A549 (cell line): ENCODE results near the gene FGD5. TPM values are rescaled to one million over a fixed set of nuclear protein-coding genes. Genes with fewer than 3 reads are reported as not detected.

Source experiments
- ATAC-seq, 2 experiments: fragments of 200-7000 bp in 1 of 2; fragments of >200 bp in 1 of 2; cut with Nextera tagmentation in 1 of 2; cut with Tn5 transposase in 1 of 2; 3 replicates each; pipeline versions ENCODE4 v1.8.0 to v1.9.1; 2018 to 2020; ENCODE audit warnings: mild to moderate bottlenecking in 1 of 2, moderate library complexity in 1 of 2
- CTCF ChIA-PET: fragments of 300-600 bp; sonication (Branson Sonifier 250); formaldehyde crosslinking; extraction: SDS; loops from one replicate; lab custom pipeline; 2021; ENCODE audit warnings: antibody characterized with exemption, inconsistent platforms; lab: Yijun Ruan, JAX
- POLR2A ChIA-PET: fragments of 350-600 bp; formaldehyde crosslinking; extraction: SDS; loops from one replicate; lab custom pipeline; 2021; ENCODE audit warnings: antibody characterized with exemption, inconsistent platforms; lab: Yijun Ruan, JAX
- DNase-seq, 2 experiments: peaks; one replicate each; pipeline versions ENCODE4 v3.0.0 to v3.0.0-alpha.2; 2011 to 2016; ENCODE audit warnings: low read depth in 1 of 2, low spot score in 1 of 2
- FAIRE-seq: peaks from 2 replicates; lab custom pipeline; 2011; peaks lifted over from hg19 to GRCh38; lab: Jason Lieb, UNC
- H3K27ac ChIP-seq, 2 experiments: fragments of >200 bp; sonication (Bioruptor Twin); formaldehyde crosslinking; 3 replicates each; pipeline ENCODE4 v1.5.1; 2016 to 2017
- H3K4me1 ChIP-seq: fragments of >200 bp; sonication (Bioruptor Twin); formaldehyde crosslinking; 3 replicates; pipeline ENCODE4 v1.6.1; 2016
- H3K4me2 ChIP-seq: fragments of >200 bp; sonication (Bioruptor Twin); formaldehyde crosslinking; 3 replicates; pipeline ENCODE4 v1.6.1; 2016
- H3K4me3 ChIP-seq: fragments of >200 bp; sonication (Bioruptor Twin); formaldehyde crosslinking; 3 replicates; pipeline ENCODE4 v1.5.1; 2016
- H3K9me3 ChIP-seq: fragments of >200 bp; sonication (Bioruptor Twin); formaldehyde crosslinking; 3 replicates; pipeline ENCODE4 v1.6.1; 2016
- BHLHE40 ChIP-seq: IDR thresholded peaks from 2 replicates; pipeline ENCODE4 v1.6.1; 2012; ENCODE audit warnings: low read depth, low read length, inconsistent platforms
- CBX2 ChIP-seq: fragments of 200-600 bp; sonication (generic); IDR thresholded peaks from 2 replicates; pipeline ENCODE4 v1.6.1; 2016; ENCODE audit warnings: low read depth, mild to moderate bottlenecking, borderline replicate concordance
- ESRRA ChIP-seq: fragments of 150-350 bp; IDR thresholded peaks from 2 replicates; pipeline ENCODE4 v1.6.1; 2014; ENCODE audit warnings: mild to moderate bottlenecking, low read length, borderline replicate concordance
- FOXS1 ChIP-seq: fragments of 250-450 bp; sonication (Bioruptor Pico); IDR thresholded peaks from 2 replicates; pipeline ENCODE4 v1.5.0; 2020; ENCODE audit warnings: mild to moderate bottlenecking, moderate library complexity
- GATA3 ChIP-seq: IDR thresholded peaks from 2 replicates; pipeline ENCODE4 v1.6.1; 2012; ENCODE audit warnings: borderline replicate concordance
- HOXA7 ChIP-seq: fragments of 250-450 bp; sonication (Bioruptor Pico); IDR thresholded peaks from 2 replicates; pipeline ENCODE4 v1.5.0; 2020; ENCODE audit warnings: mild to moderate bottlenecking, moderate library complexity
- MAFK ChIP-seq: fragments of 450-650 bp; IDR thresholded peaks from 2 replicates; pipeline ENCODE4 v1.6.1; 2014; ENCODE audit not compliant: partially characterized antibody
- NPAS2 ChIP-seq: fragments of 250-450 bp; sonication (Bioruptor Pico); IDR thresholded peaks from 2 replicates; pipeline ENCODE4 v1.8.0; 2022; ENCODE audit warnings: mild to moderate bottlenecking, moderate library complexity, borderline replicate concordance
- NR3C1 ChIP-seq: fragments of >200 bp; sonication (Bioruptor Twin); formaldehyde crosslinking; IDR thresholded peaks from 3 replicates; pipeline ENCODE4 v1.6.1; 2017
- PHF8 ChIP-seq: fragments of 200-600 bp; sonication (generic); IDR thresholded peaks from 2 replicates; pipeline ENCODE4 v1.6.1; 2016; ENCODE audit warnings: low read depth, mild to moderate bottlenecking, antibody characterized with exemption, moderate library complexity, borderline replicate concordance
- POLR2A ChIP-seq: IDR thresholded peaks from 2 replicates; pipeline ENCODE4 v1.6.1; 2012; ENCODE audit warnings: mild to moderate bottlenecking, low read length
- POLR2AphosphoS2 ChIP-seq: conservative IDR thresholded peaks from 2 replicates; pipeline ENCODE4 v1.6.1; 2012; ENCODE audit warnings: low read length, improper control_type of control experiment, inconsistent platforms
- RCOR1 ChIP-seq: fragments of 150-350 bp; IDR thresholded peaks from 2 replicates; pipeline ENCODE4 v1.6.1; 2014; ENCODE audit warnings: antibody characterized with exemption, low read length, low read depth
- RNF2 ChIP-seq: fragments of 200-600 bp; sonication (generic); IDR thresholded peaks from 2 replicates; pipeline ENCODE4 v1.6.1; 2016; ENCODE audit warnings: low read depth, mild to moderate bottlenecking, antibody characterized with exemption, moderate library complexity, borderline replicate concordance
- SMC3 ChIP-seq: fragments of >200 bp; sonication (Bioruptor Twin); formaldehyde crosslinking; IDR thresholded peaks from 3 replicates; pipeline ENCODE4 v1.6.1; 2018; ENCODE audit warnings: inconsistent platforms
- SREBF2 ChIP-seq: fragments of 450-650 bp; IDR thresholded peaks from 2 replicates; pipeline ENCODE4 v1.6.1; 2014; ENCODE audit warnings: mild to moderate bottlenecking, moderate library complexity
- ZC3H11A ChIP-seq: fragments of 450-650 bp; IDR thresholded peaks from 2 replicates; pipeline ENCODE4 v1.6.1; 2014; ENCODE audit warnings: antibody characterized with exemption, mild to moderate bottlenecking
- WGBS: methylation state at CpG from one replicate; pipeline ENCODE4 v1.1.6; 2017; ENCODE audit errors: missing lambda C conversion rate; 5-methylcytosine and 5-hydroxymethylcytosine counted together
- polyA plus RNA-seq, 4 experiments: library from polyadenylated mRNA; depleted of rRNA in 3 of 4; stranded (reverse); fragments of >200 nt; fragmentation: RNase III in 1 of 4; extraction: RNeasy Plus Mini Kit Qiagen cat#74134 plus additional on column Dnase treatment in 1 of 4; gene quantifications; 2 replicates in 3 of 4; 3 replicates in 1 of 4; pipeline ENCODE4 v1.2.3, GENCODE V29; 2011 to 2017
- TF ChIP-seq, protein P1 (sequence below): fragments of >200 bp; sonication (Bioruptor Twin); formaldehyde crosslinking; IDR thresholded peaks from 3 replicates; pipeline ENCODE4 v1.6.1; 2016
- TF ChIP-seq, protein P2 (sequence below): fragments of 250-450 bp; sonication (Bioruptor Pico); IDR thresholded peaks from 2 replicates; pipeline ENCODE4 v1.5.0; 2020; ENCODE audit warnings: low read depth, mild to moderate bottlenecking, moderate library complexity
- TF ChIP-seq, protein P3 (sequence below): IDR thresholded peaks from 2 replicates; pipeline ENCODE4 v1.6.1; 2012; ENCODE audit warnings: low read depth, borderline replicate concordance
- TF ChIP-seq, protein P4 (sequence below): fragments of 250-450 bp; sonication (Bioruptor Pico); IDR thresholded peaks from 2 replicates; pipeline ENCODE4 v1.5.0; 2021; ENCODE audit warnings: mild to moderate bottlenecking, moderate library complexity, borderline replicate concordance

The FGD5 gene
- polyA plus RNA-seq, 2 of the 4 experiments (the other 2 are of a cell fraction): 0.16 TPM; not detected in 1

DNA sequence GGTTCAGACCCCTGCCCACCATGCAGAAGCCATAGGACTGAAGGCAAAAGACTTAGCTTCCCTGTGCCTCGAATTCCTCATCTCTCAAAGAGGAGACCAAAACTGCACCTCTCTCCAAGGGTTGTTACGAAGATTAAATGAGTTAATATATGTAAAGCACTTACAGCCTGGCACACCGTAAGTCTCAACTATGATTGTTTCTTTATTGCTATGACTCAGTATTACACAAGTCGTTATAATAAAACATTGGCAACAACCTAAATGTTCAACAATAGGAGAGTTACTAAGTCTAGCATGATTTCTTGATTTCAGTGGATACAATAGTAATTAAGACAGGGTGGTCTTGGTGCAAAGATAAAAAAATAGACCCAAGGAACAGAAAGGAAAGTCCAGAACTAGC is 19.6 kb upstream of the FGD5 start:
- TF ChIP-seq POLR2AphosphoS2: no peak
- TF ChIP-seq CBX2: no peak
- TF ChIP-seq, protein P1, sequence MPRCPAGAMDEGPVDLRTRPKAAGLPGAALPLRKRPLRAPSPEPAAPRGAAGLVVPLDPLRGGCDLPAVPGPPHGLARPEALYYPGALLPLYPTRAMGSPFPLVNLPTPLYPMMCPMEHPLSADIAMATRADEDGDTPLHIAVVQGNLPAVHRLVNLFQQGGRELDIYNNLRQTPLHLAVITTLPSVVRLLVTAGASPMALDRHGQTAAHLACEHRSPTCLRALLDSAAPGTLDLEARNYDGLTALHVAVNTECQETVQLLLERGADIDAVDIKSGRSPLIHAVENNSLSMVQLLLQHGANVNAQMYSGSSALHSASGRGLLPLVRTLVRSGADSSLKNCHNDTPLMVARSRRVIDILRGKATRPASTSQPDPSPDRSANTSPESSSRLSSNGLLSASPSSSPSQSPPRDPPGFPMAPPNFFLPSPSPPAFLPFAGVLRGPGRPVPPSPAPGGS: no peak
- no peak for TF ChIP-seq GATA3
- TF ChIP-seq, protein P2, sequence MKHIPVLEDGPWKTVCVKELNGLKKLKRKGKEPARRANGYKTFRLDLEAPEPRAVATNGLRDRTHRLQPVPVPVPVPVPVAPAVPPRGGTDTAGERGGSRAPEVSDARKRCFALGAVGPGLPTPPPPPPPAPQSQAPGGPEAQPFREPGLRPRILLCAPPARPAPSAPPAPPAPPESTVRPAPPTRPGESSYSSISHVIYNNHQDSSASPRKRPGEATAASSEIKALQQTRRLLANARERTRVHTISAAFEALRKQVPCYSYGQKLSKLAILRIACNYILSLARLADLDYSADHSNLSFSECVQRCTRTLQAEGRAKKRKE (CRISPR knock-in tag): no peak
- TF ChIP-seq, protein P3, sequence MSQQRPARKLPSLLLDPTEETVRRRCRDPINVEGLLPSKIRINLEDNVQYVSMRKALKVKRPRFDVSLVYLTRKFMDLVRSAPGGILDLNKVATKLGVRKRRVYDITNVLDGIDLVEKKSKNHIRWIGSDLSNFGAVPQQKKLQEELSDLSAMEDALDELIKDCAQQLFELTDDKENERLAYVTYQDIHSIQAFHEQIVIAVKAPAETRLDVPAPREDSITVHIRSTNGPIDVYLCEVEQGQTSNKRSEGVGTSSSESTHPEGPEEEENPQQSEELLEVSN: no peak
- TF ChIP-seq FOXS1 (CRISPR knock-in tag): no peak
- TF ChIP-seq ESRRA: no peak
- no peak for TF ChIP-seq NR3C1
- H3K4me1 ChIP-seq: peaks cover 20% of the 10 kb centered on the region
- FAIRE-seq: no peak

DNA sequence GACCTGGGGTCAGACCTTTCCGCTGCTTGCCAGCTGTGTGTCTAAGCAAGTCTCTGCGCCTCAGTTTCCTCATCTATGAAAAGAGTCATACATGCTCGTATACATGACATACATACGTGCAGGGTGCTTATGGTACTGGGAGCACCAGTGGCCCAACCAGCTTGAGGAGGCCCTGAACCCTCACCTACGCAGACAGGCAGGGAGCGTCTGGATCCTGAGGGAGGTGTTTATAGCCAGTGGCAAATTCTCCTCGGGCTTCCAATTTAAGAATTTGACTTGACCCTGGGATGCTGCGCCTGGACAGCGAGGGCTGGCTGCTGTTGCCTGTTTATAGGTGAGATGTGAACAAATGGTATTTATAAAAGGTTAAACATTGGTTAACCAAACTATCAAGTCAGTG is 17.7 kb upstream of the FGD5 start:
- WGBS: 73% methylated on average over 9 of the region's 9 CpGs
- DNase-seq (no peak), FAIRE-seq (no peak), ATAC-seq (no peak)
- Histone ChIP-seq H3K27ac (no peak overlapping the region), H3K4me3 (no peak overlapping the region), H3K9me3 (no peaks in the 10 kb centered on the region), H3K4me1 (peaks cover 34% of the 10 kb centered on the region), H3K4me2 (no peak overlapping the region)
- TF ChIP-seq SMC3 (no peak), HOXA7 (CRISPR knock-in tag) (no peak), ZC3H11A (no peak), RNF2 (no peak), MAFK (no peak), PHF8 (no peak), NPAS2 (CRISPR knock-in tag) (no peak), POLR2A (no peak), BHLHE40 (no peak), SREBF2 (no peak), RCOR1 (no peak)
- TF ChIP-seq, protein P3: no peak
- TF ChIP-seq, protein P4, sequence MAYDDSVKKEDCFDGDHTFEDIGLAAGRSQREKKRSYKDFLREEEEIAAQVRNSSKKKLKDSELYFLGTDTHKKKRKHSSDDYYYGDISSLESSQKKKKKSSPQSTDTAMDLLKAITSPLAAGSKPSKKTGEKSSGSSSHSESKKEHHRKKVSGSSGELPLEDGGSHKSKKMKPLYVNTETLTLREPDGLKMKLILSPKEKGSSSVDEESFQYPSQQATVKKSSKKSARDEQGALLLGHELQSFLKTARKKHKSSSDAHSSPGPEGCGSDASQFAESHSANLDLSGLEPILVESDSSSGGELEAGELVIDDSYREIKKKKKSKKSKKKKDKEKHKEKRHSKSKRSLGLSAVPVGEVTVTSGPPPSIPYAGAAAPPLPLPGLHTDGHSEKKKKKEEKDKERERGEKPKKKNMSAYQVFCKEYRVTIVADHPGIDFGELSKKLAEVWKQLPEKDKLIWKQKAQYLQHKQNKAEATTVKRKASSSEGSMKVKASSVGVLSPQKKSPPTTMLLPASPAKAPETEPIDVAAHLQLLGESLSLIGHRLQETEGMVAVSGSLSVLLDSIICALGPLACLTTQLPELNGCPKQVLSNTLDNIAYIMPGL (CRISPR knock-in tag): no peak
- POLR2A ChIA-PET: no interaction called here
- CTCF ChIA-PET: interaction anchor here (1.6 to 3.3 kb wide), 2 partner anchors 11 to 120 kb away, joined by 8 to 19 read pairs; no protein-coding TSS in a partner anchor

More for the DNA sequence above, 19.6 kb upstream of the FGD5 start:
- Histone ChIP-seq H3K27ac (no peak overlapping the region), H3K9me3 (no peaks in the 10 kb centered on the region), H3K4me3 (no peak overlapping the region), H3K4me2 (no peak overlapping the region)
- ATAC-seq: no peak
- POLR2A ChIA-PET: no interaction called here
- DNase-seq: no peak
- CTCF ChIA-PET: interaction anchor here (1.2 to 12.3 kb wide), 2 partner anchors 16 to 123 kb away, joined by 3 to 160 read pairs; no protein-coding TSS in a partner anchor
- 47% methylated on average over 4 of the region's 4 CpGs for WGBS
